ENCODE data around the gene PLCL1. TPM values are rescaled to one million over a fixed set of nuclear protein-coding genes. Genes with fewer than 3 reads are reported as not detected.

The PLCL1 gene
- total RNA-seq, 1 experiment from 2014 or later, result not detected

- Histone ChIP-seq H3K79me2 (ENCODE audit: low read depth) (no peaks in the 10 kb centered on the region), H3F3A (ENCODE audit: insufficient read depth, low read depth) (no peaks in the 10 kb centered on the region), H3K4me2 (no peak overlapping the region), H3K9me3 (ENCODE audit: insufficient read depth, low read depth) (no peaks in the 10 kb centered on the region), H2AFZ (no peak overlapping the region), H3K9me2 (ENCODE audit: insufficient read depth) (no peaks in the 10 kb centered on the region), H4K20me1 (ENCODE audit: insufficient read depth) (no peaks in the 10 kb centered on the region), H3K36me3 (ENCODE audit: low read depth) (no peaks in the 10 kb centered on the region), H3K4me3 (no peak overlapping the region), H3K27ac (no peak overlapping the region), H3K27me3 (ENCODE audit: insufficient read depth, low read depth) (no peaks in the 10 kb centered on the region), H3K4me1 (replicated peaks; ENCODE audit: insufficient read depth) (no peaks in the 10 kb centered on the region)
- TF ChIP-seq EZH2 (IDR thresholded peaks at IDR 0.05; ENCODE audit: low read depth), result no peak
- no peak for TF ChIP-seq CTCF (conservative IDR thresholded peaks at IDR 0.05)
- BruUV-seq (replicated peaks), result no TSS peak
- POLR2A ChIA-PET (ENCODE audit: unreplicated experiment), result no interaction called here
- CTCF ChIA-PET, result no interaction called here
- intact Hi-C loops (cut with micrococcal nuclease; ENCODE audit: unreplicated experiment), result loop anchor here (5.0 kb wide), 1 partner anchor 172 kb away; no protein-coding TSS in a partner anchor
- no peak for DNase-seq
These were observed 65.2 kb downstream of the PLCL1 start for GRCh38 chr2:197869501-197870111.

- BruUV-seq (replicated peaks), result no TSS peak
- TF ChIP-seq EZH2 (IDR thresholded peaks at IDR 0.05; ENCODE audit: low read depth) (no peak), CTCF (conservative IDR thresholded peaks at IDR 0.05) (no peak)
- Histone ChIP-seq H3K79me2 (ENCODE audit: low read depth) (no peaks in the 10 kb centered on the region), H3K9me3 (ENCODE audit: insufficient read depth, low read depth) (no peaks in the 10 kb centered on the region), H3K27ac (no peak overlapping the region), H3K27me3 (ENCODE audit: insufficient read depth, low read depth) (no peaks in the 10 kb centered on the region), H4K20me1 (ENCODE audit: insufficient read depth) (no peaks in the 10 kb centered on the region), H3K4me3 (no peak overlapping the region), H3K36me3 (ENCODE audit: low read depth) (no peaks in the 10 kb centered on the region), H2AFZ (no peak overlapping the region), H3K4me1 (replicated peaks; ENCODE audit: insufficient read depth) (no peaks in the 10 kb centered on the region), H3K9me2 (ENCODE audit: insufficient read depth) (no peaks in the 10 kb centered on the region), H3F3A (ENCODE audit: insufficient read depth, low read depth) (no peaks in the 10 kb centered on the region), H3K4me2 (no peak overlapping the region)
- intact Hi-C loops (cut with micrococcal nuclease; ENCODE audit: unreplicated experiment), result no loop called here
- DNase-seq, result no peak
- POLR2A ChIA-PET (ENCODE audit: unreplicated experiment), result no interaction called here
- CTCF ChIA-PET, result no interaction called here
These were observed 65.7 kb downstream of the PLCL1 start for GRCh38 chr2:197870137-197870536.

- no TSS peak for BruUV-seq (replicated peaks)
- H3F3A ChIP-seq (ENCODE audit: insufficient read depth, low read depth), result no peaks in the 10 kb centered on the region
- no peaks in the 10 kb centered on the region for H3K79me2 ChIP-seq (ENCODE audit: low read depth)
- no peaks in the 10 kb centered on the region for H3K4me1 ChIP-seq (replicated peaks; ENCODE audit: insufficient read depth)
- intact Hi-C loops (cut with micrococcal nuclease; ENCODE audit: unreplicated experiment), result no loop called here
- H3K36me3 ChIP-seq (ENCODE audit: low read depth), result no peaks in the 10 kb centered on the region
- no peaks in the 10 kb centered on the region for H3K27me3 ChIP-seq (ENCODE audit: insufficient read depth, low read depth)
- no peak for DNase-seq
- no peaks in the 10 kb centered on the region for H3K9me3 ChIP-seq (ENCODE audit: insufficient read depth, low read depth)
- H3K9me2 ChIP-seq (ENCODE audit: insufficient read depth), result no peaks in the 10 kb centered on the region
- H3K4me2 ChIP-seq, result no peak overlapping the region
- H4K20me1 ChIP-seq (ENCODE audit: insufficient read depth), result no peaks in the 10 kb centered on the region
- H3K27ac ChIP-seq, result no peak overlapping the region
- H2AFZ ChIP-seq, result no peak overlapping the region
- CTCF ChIA-PET, result no interaction called here
- POLR2A ChIA-PET (ENCODE audit: unreplicated experiment), result no interaction called here
- H3K4me3 ChIP-seq, result no peak overlapping the region
- TF ChIP-seq CTCF (conservative IDR thresholded peaks at IDR 0.05), result no peak
- TF ChIP-seq EZH2 (IDR thresholded peaks at IDR 0.05; ENCODE audit: low read depth), result no peak
These were observed 67.5 kb downstream of the PLCL1 start for GRCh38 chr2:197871780-197872456.

Data from PC-9 (cell line).